IMR-90 (cell line): ENCODE data around the gene GPATCH8.

Experiments used
- CTCF ChIP-seq: conservative IDR thresholded peaks from 2 replicates; pipeline ENCODE4 v1.5.1; 2012; ENCODE audit warnings: mild to moderate bottlenecking, low read depth, low read length, improper control_type of control experiment
- MAFK ChIP-seq: IDR thresholded peaks from 2 replicates; pipeline ENCODE4 v1.6.1; 2012; ENCODE audit warnings: low read depth, low read length, improper control_type of control experiment
- MXI1 ChIP-seq: IDR thresholded peaks from 2 replicates; pipeline ENCODE4 v1.6.1; 2012; ENCODE audit warnings: low read depth, mild to moderate bottlenecking, low read length, moderate library complexity, borderline replicate concordance
- POLR2A ChIP-seq: IDR thresholded peaks from 2 replicates; pipeline ENCODE4 v1.6.1; 2012; ENCODE audit warnings: mild to moderate bottlenecking, low read depth, low read length

- TF ChIP-seq CTCF (no peak), MXI1 (no peak), POLR2A (no peak), MAFK (no peak)
These were observed 37.3 kb upstream of the GPATCH8 start for GRCh38 chr17:44540246-44541084.
